NCI-H510A treated with DMSO at 0.1 percent for 48 hours (cell line): Measurements from ENCODE around the gene CGNL1.

Experiments
- DNase-seq: peaks from one replicate; lab custom pipeline; 2025; lab: John Stamatoyannopoulos, UW

The CGNL1 gene

DNA sequence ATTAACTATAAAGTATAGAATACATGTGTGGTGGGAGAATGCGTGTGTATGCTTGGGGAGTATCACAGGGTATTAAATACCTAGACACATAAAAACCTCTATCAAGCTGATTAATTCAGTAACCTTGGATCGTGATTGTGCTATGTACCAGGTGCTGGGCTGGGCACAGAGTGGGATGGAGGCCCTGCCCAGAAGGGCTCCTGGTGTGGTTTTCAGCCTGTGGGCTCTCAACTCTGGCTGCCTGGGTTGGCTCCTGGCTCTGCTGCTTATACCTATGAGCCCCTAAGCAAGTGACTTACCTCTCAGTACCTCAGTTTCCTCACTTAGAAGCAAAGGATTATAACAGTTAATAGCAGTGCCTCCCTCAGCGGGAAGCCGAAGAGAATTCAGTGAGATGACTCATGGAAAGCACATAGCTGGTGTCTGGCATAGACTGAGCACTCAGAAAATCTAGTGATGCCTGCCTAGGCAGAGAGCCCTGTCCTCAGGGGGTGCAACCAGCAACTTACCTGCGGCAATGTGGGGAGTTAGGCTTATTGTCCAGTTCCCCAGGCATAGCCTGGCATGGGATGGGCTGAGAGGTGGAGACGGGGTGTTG is 124.8 kb downstream of the CGNL1 start:
- DNase-seq, result no peak

DNA sequence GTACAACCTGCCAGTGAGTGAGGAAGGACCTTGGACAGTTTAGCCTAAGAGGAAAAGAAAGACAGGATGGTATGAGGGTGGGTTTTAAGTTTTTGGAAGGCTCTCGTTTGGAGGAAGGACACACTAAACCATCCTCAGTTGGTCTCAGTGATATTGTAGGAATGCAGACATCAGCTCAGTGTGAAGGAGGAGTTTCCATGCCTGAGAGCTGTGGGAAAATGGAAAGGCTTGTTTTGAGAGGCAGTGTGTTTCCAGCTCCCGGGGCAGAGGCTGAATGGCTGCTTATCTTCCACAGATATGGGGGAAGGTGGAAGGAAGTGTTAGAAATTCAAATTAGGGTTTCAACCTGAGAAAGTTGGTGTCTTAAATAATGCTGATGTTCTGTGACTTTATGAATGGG is 125.8 kb downstream of the CGNL1 start:
- DNase-seq, result no peak

- no peak for DNase-seq
Measured at GRCh38 chr15:57503051-57503702, 126.9 kb downstream of the CGNL1 start.

DNA sequence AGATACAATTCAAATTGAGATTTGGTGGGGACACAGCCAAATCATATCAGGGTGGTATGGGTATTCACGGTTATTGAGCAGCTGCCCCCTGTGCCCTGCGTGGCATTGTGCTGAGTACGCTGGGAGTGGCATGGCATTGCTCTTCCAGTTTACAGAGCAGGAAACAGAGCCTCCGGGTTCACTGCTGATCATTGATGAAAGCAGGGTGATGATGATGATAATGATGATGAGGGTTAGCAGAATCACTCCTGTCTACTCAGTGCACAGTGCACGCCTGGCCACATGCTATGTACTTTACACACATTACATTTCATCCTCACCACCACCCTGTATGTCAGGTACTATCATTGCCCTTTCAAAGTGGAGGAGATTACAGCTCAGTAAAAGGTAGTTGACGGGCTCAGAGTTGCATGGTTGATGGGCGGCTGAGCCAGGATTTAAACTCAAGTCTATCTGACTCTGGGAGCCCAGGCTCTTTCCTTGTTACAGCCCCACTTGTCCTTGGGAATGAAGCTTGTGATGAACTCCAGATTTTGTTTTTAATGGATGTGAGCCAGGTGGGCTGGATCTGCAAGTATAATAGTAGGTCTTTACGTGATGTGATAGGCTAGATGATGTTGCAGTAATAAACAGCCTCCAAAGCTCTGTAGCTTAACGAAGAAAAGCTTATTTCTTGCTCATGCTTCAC is 127.8 kb downstream of the CGNL1 start:
- DNase-seq, result peak; percentile 29

- DNase-seq, result peak; percentile 47
Measured at GRCh38 chr15:57504599-57504940, 128.3 kb downstream of the CGNL1 start.

DNA sequence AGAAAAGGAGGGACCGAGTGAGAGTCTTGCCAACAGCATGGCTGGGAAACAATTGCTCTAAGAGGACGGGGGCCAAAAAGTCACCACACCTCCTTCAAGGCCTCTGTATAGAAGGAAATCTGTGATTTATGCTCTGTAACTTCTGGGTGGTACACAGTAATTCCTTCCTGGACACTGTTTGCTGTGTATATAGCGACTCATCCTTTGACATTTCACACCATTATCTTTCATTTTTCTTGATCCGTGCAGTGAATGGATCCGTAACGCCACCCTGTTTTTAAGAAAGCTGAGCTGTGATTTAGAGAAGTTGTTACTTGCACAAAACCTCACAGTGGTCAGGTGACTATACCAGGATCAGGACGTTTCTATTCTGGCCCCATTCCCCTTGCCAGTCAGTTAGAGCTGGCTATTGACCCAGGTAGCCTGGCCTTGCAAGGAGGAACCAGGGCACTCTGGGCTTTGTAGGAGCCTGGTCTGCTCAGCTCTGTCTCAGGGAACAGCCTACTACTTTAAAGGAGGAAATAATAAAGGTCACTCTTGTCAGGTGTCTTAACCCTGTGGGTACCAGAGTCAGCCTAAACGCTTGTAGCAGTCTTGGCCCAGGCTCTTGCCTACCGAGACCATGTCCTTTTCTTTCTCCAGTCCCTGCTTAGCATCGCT is 128.9 kb downstream of the CGNL1 start:
- DNase-seq, result no peak

DNA sequence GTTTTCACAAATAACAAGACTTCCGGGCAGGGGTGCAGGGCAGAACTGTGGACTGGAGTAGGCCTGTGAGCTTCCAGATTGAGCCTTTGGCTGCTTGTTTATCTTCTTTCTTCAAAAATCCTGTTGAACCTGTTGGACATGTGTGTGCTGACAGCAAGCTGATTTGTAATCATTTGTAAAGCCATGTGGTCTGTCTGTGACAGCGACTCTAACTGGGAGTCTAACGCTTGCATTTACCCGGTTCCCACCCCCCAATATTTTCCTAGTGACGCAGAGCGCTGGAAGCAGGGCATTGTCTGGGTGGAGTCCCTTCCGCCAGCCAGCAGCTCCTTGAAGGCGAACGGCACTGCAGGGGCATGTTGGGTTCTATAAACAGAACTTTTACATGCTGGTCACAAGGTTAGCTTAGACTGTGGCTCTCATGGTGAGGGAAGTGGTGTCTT is 129.7 kb downstream of the CGNL1 start:
- peak; percentile 97 for DNase-seq

GRCh38 chr15:57506422-57506821 is 130.1 kb downstream of the CGNL1 start:
- peak; percentile 56 for DNase-seq

GRCh38 chr15:57507111-57507510 is 130.8 kb downstream of the CGNL1 start:
- peak; percentile 58 for DNase-seq

GRCh38 chr15:57509126-57509525 is 132.8 kb downstream of the CGNL1 start:
- peak; percentile 48 for DNase-seq

DNA sequence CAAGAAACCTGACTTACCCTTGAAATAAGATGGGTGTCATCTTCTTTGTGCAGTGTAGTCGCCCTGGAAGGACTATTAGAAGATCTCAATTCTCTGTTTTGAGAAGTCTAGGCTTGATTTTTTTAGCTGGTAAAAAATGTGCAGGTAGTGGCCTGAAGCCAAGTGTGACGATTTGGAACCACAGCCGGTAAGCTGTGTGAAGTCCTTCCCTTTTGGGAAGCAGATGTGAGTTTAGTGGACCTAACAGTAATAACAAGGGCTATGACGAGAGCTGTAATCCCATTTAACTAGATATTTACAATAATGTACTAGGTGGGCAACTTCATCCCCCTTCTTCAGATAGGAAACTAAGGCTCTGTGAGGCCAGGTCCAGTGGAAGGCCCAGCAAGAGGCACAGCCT is 133.7 kb downstream of the CGNL1 start:
- peak; percentile 26 for DNase-seq

DNA sequence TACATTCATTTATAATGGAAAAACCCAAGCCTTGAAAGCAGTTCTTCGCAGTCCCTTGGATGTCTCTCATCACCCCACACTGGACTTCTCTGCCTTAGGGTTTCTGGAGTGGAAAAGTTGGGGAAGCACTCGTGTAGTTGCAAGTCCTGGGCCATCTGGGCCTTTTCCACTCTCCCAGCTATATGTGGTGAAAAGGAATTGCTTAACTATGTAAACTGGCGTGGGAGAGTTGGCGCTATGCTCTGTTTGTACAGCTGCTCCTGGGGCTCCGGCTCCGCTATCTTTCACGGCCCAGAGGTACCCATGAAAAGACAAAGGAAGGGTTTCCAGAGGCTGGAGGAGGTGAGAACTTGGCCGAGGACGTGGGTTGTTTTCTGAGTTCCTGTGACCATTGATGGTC is 134.3 kb downstream of the CGNL1 start:
- DNase-seq, result peak; percentile 86

DNA sequence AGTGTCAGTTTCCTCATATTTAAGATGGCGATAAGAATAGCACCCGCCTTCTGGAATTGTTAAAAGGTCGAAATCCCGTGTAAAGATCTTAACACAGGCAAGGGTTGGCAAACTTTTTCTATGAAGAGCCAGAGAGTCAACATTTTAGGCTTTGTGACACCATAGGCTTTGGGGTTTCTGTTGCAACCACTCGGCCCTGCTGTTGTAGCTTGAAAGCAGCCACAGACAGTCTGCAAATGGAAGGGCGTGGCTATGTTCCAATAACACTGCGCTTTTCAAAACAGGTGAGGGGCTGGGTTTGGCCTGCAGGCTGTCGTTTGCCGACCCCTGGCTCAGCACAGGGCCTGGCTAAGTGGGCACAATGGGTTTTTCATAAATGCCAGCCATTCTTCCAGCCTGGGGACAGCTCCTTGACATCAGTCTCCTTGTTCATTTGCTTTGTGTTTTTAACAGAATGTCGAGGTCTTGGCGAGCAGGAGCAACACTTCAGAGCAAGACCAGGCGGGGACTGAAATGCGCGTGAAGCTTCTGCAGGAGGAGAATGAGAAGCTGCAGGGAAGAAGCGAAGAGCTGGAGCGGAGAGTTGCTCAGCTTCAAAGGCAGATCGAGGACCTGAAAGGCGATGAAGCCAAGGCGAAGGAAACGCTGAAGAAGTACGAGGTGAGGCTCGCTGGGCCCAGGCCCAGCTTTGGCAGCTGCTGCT is 140.2 kb downstream of the CGNL1 start:
- DNase-seq, result peak; percentile 29

DNA sequence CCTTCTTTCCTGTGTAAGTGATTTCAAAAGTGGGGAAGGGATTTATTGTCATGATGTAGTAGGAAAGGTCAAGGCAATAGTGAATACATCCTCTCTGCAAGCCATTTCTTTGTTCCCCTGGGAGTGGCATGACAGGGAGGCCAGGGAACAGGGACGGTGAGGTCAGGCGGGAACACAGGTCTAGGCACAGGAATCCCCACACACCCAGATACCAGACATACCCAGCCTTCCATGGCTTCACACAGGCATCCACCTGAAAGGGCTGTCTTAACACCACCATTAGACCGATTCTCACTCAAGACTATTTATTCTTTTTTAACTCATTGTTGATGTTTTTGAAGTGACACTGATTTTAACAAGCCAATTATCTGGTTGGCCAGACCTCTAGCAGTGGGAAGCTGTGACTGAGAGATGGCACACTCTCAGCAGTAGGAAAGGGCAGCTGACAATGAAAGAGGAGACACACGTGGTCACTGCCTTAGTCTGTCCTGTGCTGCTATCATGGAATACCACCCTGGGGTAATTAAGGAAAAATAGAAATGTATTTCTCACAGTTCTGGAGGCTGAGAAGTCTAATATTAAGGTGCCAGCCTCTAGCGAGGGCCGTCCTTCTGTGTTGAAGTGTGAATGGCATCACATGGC is 140.8 kb downstream of the CGNL1 start:
- no peak for DNase-seq

DNA sequence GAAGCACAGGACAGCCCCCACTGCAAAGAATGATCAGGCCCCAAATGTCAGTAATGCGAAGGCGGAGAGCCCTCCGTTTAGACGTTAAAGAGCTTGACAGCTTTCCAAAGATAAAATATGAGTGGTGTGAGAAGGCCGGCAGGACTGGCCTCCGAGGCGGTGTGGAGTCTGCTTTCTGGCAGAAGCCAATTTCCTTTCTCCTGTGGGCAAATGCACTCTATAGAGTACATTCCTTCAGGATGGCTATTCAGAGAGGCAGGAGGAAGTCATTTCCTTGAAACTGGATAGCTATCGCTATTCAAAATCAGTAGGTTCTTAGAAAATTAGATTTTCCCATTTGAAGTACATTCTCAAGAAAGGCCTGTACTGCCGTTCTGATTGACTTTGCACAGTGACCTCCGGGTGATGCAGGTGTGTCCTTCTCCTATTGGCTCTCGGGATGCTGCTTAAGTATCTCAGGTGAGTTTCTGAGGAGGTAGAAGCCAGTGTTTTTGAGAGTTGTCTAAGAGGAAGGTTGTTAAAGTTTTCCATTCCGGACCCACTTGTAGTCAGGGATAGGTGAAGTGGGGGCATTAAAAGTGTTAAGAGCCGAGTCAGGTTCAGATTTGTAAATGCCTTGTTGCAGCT is 142.6 kb downstream of the CGNL1 start:
- no peak for DNase-seq

DNA sequence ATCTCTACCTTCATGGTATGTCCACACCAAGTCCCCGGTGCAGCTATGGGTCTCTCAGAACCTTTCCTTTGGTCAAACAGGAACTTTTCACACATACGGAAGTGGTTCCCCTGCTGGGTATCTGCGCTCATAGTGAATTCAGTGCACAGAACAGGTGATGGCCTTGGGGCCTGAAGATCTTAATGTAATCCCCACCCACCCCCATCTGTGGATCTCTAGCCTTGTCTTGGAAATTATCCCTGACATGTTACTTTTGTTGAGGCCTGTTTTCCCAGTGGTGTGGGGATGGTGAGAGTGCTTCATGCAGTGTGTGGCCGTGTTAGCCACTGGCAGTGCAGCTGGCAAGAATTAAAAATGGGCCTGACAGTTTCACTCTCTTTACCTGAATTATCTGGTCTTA is 143.5 kb downstream of the CGNL1 start:
- DNase-seq, result no peak

- no peak for DNase-seq
Measured at GRCh38 chr15:57521503-57521902, 145.2 kb downstream of the CGNL1 start.

DNA sequence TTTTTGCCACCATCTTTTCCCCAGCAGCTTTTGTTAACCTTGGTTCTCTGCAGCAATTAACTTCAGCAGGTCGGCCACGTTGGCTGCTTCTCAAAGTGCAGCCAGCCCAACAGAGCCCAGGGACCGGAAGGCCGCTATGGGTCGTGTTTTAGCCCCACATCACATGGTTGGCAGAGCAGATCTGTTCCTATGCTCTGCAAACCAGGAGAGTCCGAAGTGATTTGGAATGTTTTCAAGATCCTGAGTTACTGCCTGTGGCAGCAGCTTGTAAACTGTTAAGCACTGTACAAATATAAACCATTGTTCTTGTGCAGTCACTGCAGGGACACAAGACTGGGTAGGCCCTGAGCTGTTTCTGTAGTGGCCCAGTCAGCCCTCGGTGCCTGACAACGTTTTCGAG is 145.8 kb downstream of the CGNL1 start:
- DNase-seq, result peak; percentile 53

GRCh38 chr15:57525581-57525980 is 149.3 kb downstream of the CGNL1 start:
- DNase-seq, result no peak

DNA sequence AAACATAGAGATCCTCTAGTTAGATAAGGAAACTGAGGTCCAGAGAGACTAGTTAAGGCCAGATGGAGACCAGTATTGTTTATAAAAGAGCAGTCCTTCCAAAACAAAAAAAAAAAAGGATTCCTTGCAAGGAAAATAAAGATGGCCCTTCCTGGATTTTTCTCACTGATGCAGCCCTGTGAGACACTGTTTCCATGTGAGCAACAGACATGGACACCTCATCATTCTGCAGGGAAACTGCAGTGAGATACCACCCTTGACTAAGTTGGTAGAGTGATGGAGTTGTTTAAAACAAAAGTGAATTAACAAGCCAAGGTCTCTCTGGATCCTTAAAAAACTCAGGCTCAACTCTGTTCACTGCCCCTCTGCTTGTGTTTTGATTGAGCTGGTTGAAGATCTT is 149.8 kb downstream of the CGNL1 start:
- DNase-seq, result no peak

- peak; percentile 39 for DNase-seq
Measured at GRCh38 chr15:57526615-57527014, 150.3 kb downstream of the CGNL1 start.
